Mammary epithelial cell (primary cell): Measurements from ENCODE around the gene SBNO2.

ENCODE experiments used
- CTCF ChIP-seq, 2 donors: IDR thresholded peaks in 1 of 2; conservative IDR thresholded peaks in 1 of 2; 2 replicates each; pipeline ENCODE4 v1.5.1; 2011 to 2012; ENCODE audit warnings: inconsistent platforms in 2 of 2, low read length in 2 of 2, mild to moderate bottlenecking in 2 of 2, control low read depth in 1 of 2, low read depth in 1 of 2; ENCODE audit not compliant: insufficient read depth in 1 of 2; ENCODE audit errors: extremely low read depth in 1 of 2
- EZH2 ChIP-seq: IDR thresholded peaks from 2 replicates; pipeline ENCODE4 v1.6.1; 2012; ENCODE audit warnings: low read length, inconsistent platforms, borderline replicate concordance

- no peak for TF ChIP-seq CTCF (conservative IDR thresholded peaks at IDR 0.05 in 1 of 2, IDR thresholded peaks at IDR 0.05 in 1 of 2; ENCODE audit: extremely low read depth in 1 of 2, insufficient read depth in 1 of 2, low read depth in 1 of 2, low read length in 2 of 2)
- no peak for TF ChIP-seq EZH2
These were observed 80.7 kb downstream of the SBNO2 start for GRCh38 chr19:1093330-1093729.
